ENCODE results near the gene SLC19A1.

Gene SLC19A1

DNA sequence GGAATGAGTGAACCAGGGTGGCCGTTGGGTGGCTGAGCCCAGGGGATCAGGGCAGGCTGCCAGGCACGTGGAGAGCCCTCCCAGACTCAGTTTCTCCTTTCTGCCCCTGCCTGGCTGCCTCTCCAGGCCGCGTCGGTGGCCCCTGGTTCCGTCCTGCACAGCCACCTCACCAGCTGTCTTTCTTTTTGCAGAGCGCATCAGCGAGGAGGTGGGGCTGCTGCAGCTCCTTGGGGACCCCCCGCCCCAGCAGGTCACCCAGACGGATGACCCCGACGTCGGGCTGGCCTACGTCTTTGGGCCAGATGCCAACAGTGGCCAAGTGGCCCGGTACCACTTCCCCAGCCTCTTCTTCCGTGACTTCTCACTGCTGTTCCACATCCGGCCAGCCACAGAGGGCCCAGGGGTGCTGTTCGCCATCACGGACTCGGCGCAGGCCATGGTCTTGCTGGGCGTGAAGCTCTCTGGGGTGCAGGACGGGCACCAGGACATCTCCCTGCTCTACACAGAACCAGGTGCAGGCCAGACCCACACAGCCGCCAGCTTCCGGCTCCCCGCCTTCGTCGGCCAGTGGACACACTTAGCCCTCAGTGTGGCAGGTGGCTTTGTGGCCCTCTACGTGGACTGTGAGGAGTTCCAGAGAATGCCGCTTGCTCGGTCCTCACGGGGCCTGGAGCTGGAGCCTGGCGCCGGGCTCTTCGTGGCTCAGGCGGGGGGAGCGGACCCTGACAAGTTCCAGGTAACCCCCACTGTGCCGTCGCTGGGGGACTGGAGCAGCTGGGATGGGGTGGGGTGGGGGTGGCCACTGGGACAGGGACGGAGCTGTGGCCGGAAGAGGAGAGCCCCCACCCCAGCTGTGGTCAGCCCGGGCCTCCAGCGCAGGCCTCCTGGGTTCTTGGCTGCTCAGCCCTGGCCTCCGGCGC lies 73.9 kb downstream of the SLC19A1 start:
- Histone ChIP-seq H3K9ac (ENCODE audit: low read depth, low read length) (no peak overlapping the region), H3K36me3 (ENCODE audit: insufficient read depth, low read length) (no peaks in the 10 kb centered on the region; the same call in none of the 2 replicates), H3K9me3 (ENCODE audit: control insufficient read depth, insufficient read depth, low read length) (no peaks in the 10 kb centered on the region; the same call in 1 of the 2 replicates), H3K4me1 (ENCODE audit: insufficient read depth, low read length) (no peaks in the 10 kb centered on the region)

- Histone ChIP-seq H3K36me3 (ENCODE audit: insufficient read depth, low read length) (no peaks in the 10 kb centered on the region; the same call in none of the 2 replicates), H3K9me3 (ENCODE audit: control insufficient read depth, insufficient read depth, low read length) (peaks cover 3% of the 10 kb centered on the region; the same call in 1 of the 2 replicates), H3K4me1 (ENCODE audit: insufficient read depth, low read length) (no peaks in the 10 kb centered on the region), H3K9ac (ENCODE audit: low read depth, low read length) (no peak overlapping the region)
These were observed 74.9 kb downstream of the SLC19A1 start for GRCh38 chr21:45467221-45467779.

GRCh38 chr21:45466330-45467220 lies 75.7 kb downstream of the SLC19A1 start:
- Histone ChIP-seq H3K4me1 (ENCODE audit: insufficient read depth, low read length) (no peaks in the 10 kb centered on the region), H3K9ac (ENCODE audit: low read depth, low read length) (no peak overlapping the region), H3K36me3 (ENCODE audit: insufficient read depth, low read length) (no peaks in the 10 kb centered on the region; the same call in none of the 2 replicates), H3K9me3 (ENCODE audit: control insufficient read depth, insufficient read depth, low read length) (peaks cover 6% of the 10 kb centered on the region; the same call in 1 of the 2 replicates)

GRCh38 chr21:45465611-45466329 lies 76.5 kb downstream of the SLC19A1 start:
- Histone ChIP-seq H3K36me3 (ENCODE audit: insufficient read depth, low read length) (no peaks in the 10 kb centered on the region; the same call in none of the 2 replicates), H3K9me3 (ENCODE audit: control insufficient read depth, insufficient read depth, low read length) (peaks cover 6% of the 10 kb centered on the region; the same call in 1 of the 2 replicates), H3K4me1 (ENCODE audit: insufficient read depth, low read length) (no peaks in the 10 kb centered on the region), H3K9ac (ENCODE audit: low read depth, low read length) (no peak overlapping the region)

DNA sequence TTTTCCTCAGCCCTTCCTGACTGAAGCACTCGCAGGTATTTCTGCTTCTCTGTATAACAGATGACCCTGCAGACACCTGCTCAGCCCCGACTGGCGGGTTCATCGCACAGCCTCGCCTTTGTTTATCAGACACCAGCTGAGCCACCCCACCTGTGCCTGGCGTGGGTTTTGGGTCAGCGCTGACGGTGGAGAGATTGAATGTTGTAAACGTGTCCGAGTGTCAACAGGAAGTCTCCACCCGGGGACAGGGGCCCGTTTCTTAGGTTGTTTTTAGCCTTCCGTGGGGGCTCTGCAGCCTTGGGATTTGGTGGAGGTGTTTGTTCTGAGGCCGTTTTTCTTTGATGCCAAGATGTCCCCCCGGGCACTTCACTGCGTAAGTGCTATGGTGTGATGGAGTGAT lies 77.1 kb downstream of the SLC19A1 start:
- Histone ChIP-seq H3K36me3 (ENCODE audit: insufficient read depth, low read length) (peaks cover 2% of the 10 kb centered on the region), H3K9me3 (ENCODE audit: control insufficient read depth, insufficient read depth, low read length) (peaks cover 6% of the 10 kb centered on the region; the same call in 1 of the 2 replicates), H3K9ac (ENCODE audit: low read depth, low read length) (no peak overlapping the region), H3K4me1 (ENCODE audit: insufficient read depth, low read length) (no peaks in the 10 kb centered on the region)

DNA sequence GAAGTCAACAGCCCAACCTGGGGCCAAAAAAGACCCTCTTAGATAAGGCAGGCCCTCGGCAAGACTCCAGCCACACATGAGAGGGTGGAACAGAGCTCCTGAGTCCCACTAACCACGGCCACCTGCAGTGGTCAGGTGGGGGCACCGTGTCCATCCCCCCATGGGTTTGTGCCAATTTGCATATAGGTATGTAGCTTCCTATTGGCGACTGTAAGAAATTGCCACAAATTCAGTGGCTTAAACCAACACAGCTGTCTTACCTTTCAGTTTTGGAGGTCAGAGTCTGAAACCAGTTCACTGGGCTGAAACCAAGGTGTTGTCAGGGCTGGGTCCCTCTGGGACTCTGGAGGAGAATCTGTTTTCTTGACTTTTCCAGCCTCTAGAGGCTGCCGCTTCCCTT lies 77.9 kb downstream of the SLC19A1 start:
- Histone ChIP-seq H3K9ac (ENCODE audit: low read depth, low read length) (no peak overlapping the region), H3K9me3 (ENCODE audit: control insufficient read depth, insufficient read depth, low read length) (peaks cover 6% of the 10 kb centered on the region; the same call in 1 of the 2 replicates), H3K36me3 (ENCODE audit: insufficient read depth, low read length) (peaks cover 4% of the 10 kb centered on the region; the same call in 1 of the 2 replicates), H3K4me1 (ENCODE audit: insufficient read depth, low read length) (no peaks in the 10 kb centered on the region)

DNA sequence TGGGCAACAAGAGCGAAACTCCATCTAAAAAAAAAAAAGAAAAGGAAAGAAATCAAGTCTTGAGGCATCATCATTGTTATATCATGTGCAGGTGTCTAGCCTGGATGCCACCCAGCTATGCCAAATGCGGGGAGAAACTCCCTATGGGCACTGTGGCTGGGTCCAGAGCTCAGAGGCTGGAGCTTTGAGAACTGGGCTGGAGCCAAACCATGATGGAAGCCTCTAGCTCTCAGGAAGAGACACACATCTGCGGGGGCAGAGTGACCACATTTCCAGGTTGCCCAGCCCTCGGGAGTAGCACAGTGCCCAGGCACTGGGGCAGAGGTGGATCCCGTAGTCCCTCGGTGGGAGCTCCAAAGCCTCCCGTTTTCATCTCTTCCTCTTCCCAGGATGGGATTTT lies 78.4 kb downstream of the SLC19A1 start:
- no peaks in the 10 kb centered on the region for H3K4me1 ChIP-seq (ENCODE audit: insufficient read depth, low read length)
- no peak overlapping the region for H3K9ac ChIP-seq (ENCODE audit: low read depth, low read length)
- H3K9me3 ChIP-seq (ENCODE audit: control insufficient read depth, insufficient read depth, low read length), result peaks cover 6% of the 10 kb centered on the region; the same call in 1 of the 2 replicates
- H3K36me3 ChIP-seq (ENCODE audit: insufficient read depth, low read length), result peaks cover 4% of the 10 kb centered on the region; the same call in 1 of the 2 replicates

DNA sequence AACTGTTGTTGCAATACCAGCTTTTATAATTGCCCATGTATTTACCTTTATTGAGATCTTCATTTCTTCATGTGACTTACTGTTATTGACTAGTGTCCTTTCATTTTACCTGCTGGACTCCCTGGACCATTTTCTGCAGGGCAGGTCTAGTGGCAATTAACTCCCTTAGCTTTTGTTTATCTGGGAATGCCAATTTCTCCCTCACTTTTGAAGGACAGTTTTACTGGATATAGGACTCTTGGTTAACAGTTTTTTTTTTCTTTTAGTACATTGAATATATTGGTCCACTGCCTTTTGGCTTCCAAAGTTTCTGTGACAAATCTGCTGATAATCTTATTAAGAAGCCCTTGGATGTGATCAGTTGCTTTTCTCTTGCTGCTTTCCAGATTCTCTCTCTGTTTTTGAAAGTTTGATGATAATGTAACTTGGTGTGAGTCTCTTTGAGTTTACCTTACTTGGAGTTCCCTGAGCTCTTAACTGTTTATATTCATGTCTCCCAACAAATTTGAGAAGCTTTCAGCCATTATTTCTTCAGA lies 80.4 kb downstream of the SLC19A1 start:
- Histone ChIP-seq H3K4me1 (ENCODE audit: insufficient read depth, low read length) (no peaks in the 10 kb centered on the region), H3K9me3 (ENCODE audit: control insufficient read depth, insufficient read depth, low read length) (peaks cover 6% of the 10 kb centered on the region; the same call in 1 of the 2 replicates), H3K36me3 (ENCODE audit: insufficient read depth, low read length) (0 out of 2 replicates have a peak, but pooled peaks cover 4% of the 10 kb centered on the region), H3K9ac (ENCODE audit: low read depth, low read length) (no peak overlapping the region)

- Histone ChIP-seq H3K9ac (ENCODE audit: low read depth, low read length) (no peak overlapping the region), H3K36me3 (ENCODE audit: insufficient read depth, low read length) (0 out of 2 replicates have a peak, but pooled peaks cover 4% of the 10 kb centered on the region), H3K9me3 (ENCODE audit: control insufficient read depth, insufficient read depth, low read length) (peaks cover 6% of the 10 kb centered on the region; the same call in 1 of the 2 replicates), H3K4me1 (ENCODE audit: insufficient read depth, low read length) (no peaks in the 10 kb centered on the region)
These were observed 80.9 kb downstream of the SLC19A1 start for GRCh38 chr21:45461369-45461750.

DNA sequence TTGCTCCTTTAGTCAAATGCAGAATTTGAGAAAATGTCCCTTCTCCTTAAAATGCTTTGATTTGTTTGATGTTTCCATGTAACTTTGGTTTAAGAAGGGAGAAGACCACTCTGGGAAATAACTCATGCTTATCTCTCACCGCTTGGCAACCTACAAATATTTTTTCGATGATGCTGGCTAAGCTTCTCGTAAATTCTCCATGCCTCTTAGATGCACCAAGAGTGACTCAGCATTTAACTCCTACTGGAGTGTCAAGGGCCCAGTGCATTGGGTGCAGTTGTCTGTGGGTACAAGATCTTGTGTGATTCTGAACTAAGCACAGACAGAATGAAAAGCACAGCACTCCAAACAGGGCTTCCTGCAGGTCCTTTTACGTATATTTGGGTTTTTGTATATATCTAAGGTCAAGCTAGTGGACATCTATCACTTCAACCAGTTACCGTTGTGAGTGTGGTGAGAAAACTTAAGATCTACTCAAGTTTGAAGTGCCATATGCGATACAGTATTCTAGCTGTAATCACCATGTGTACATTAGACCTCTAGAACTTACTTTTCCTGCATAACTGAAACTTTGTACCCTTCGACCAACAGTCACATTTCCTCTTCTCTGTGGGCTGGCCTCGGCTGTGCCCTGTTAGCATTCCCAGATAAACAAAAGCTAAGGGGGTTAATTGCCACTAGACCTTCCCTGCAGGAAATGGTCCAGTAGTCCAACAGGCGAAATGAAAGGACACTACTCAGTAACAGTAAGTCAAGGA lies 81.5 kb downstream of the SLC19A1 start:
- Histone ChIP-seq H3K4me1 (ENCODE audit: insufficient read depth, low read length) (no peaks in the 10 kb centered on the region), H3K9ac (ENCODE audit: low read depth, low read length) (no peak overlapping the region), H3K36me3 (ENCODE audit: insufficient read depth, low read length) (0 out of 2 replicates have a peak, but pooled peaks cover 4% of the 10 kb centered on the region), H3K9me3 (ENCODE audit: control insufficient read depth, insufficient read depth, low read length) (peaks cover 6% of the 10 kb centered on the region; the same call in 1 of the 2 replicates)

DNA sequence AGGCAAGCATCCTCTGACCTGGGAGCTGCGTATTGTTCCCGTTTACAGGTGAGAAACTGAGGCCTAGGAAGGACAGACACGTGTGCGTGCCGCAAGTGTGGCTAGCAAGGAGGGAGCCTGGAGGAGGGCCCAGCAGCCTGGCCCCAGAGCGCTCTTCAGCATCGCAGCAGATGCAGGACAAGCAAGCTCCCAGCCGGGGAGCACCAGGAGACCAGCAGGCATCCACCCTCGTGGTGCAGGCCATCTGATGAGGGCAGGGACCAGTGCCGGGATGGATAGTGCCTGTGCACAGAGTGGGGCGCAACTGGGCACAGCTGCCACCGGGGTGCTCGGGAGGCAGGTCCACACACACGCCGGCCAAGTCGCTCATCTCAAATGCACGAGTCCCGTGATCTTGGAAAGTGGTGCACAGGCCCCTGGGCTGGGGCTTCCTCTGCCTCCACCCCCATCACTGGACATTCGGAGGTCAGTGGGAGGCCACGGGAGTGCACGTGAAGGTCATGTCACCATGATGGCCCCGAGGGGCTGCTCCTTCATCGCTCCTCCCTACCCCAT lies 82.2 kb downstream of the SLC19A1 start:
- Histone ChIP-seq H3K9ac (ENCODE audit: low read depth, low read length) (no peak overlapping the region), H3K36me3 (ENCODE audit: insufficient read depth, low read length) (0 out of 2 replicates have a peak, but pooled peaks cover 4% of the 10 kb centered on the region), H3K4me1 (ENCODE audit: insufficient read depth, low read length) (no peaks in the 10 kb centered on the region), H3K9me3 (ENCODE audit: control insufficient read depth, insufficient read depth, low read length) (peaks cover 6% of the 10 kb centered on the region; the same call in 1 of the 2 replicates)

- no peaks in the 10 kb centered on the region for H3K4me1 ChIP-seq (ENCODE audit: insufficient read depth, low read length)
- peaks cover 6% of the 10 kb centered on the region; the same call in 1 of the 2 replicates for H3K9me3 ChIP-seq (ENCODE audit: control insufficient read depth, insufficient read depth, low read length)
- 0 out of 2 replicates have a peak, but pooled peaks cover 4% of the 10 kb centered on the region for H3K36me3 ChIP-seq (ENCODE audit: insufficient read depth, low read length)
- H3K9ac ChIP-seq (ENCODE audit: low read depth, low read length), result no peak overlapping the region
These were observed 82.8 kb downstream of the SLC19A1 start for GRCh38 chr21:45459171-45460010.

All from ES-I3 (cell line).